GM18861 (cell line): ENCODE results near the gene ALPI.

ENCODE experiments used
- ATAC-seq: cut with Tn5 transposase; IDR thresholded peaks from one replicate; pipeline ENCODE4 v1.9.1; 2021; ENCODE audit not compliant: unreplicated experiment

Gene ALPI

GRCh38 chr2:232459419-232460035 is 3.6 kb downstream of the ALPI start:
- ATAC-seq, result no peak

GRCh38 chr2:232460171-232460570 is 4.2 kb downstream of the ALPI start:
- no peak for ATAC-seq

- ATAC-seq, result no peak
Observed at GRCh38 chr2:232463701-232464543, 8.0 kb downstream of the ALPI start.

GRCh38 chr2:232464544-232464885 is 8.6 kb downstream of the ALPI start:
- no peak for ATAC-seq

GRCh38 chr2:232465061-232465460 is 9.1 kb downstream of the ALPI start:
- ATAC-seq, result no peak

GRCh38 chr2:232466221-232466620 is 10.3 kb downstream of the ALPI start:
- ATAC-seq, result no peak

GRCh38 chr2:232473467-232473890 is 17.5 kb downstream of the ALPI start:
- no peak for ATAC-seq

GRCh38 chr2:232476045-232476444 is 20.1 kb downstream of the ALPI start:
- ATAC-seq, result no peak

GRCh38 chr2:232476791-232477190 is 20.8 kb downstream of the ALPI start:
- no peak for ATAC-seq

GRCh38 chr2:232477751-232478510 is 22.0 kb downstream of the ALPI start:
- ATAC-seq, result no peak

GRCh38 chr2:232478571-232479340 is 22.8 kb downstream of the ALPI start:
- no peak for ATAC-seq

- ATAC-seq, result no peak
Observed at GRCh38 chr2:232479341-232480200, 23.6 kb downstream of the ALPI start.

- ATAC-seq, result no peak
Observed at GRCh38 chr2:232480201-232481190, 24.5 kb downstream of the ALPI start.

- ATAC-seq, result no peak
Observed at GRCh38 chr2:232481322-232482140, 25.6 kb downstream of the ALPI start.

- no peak for ATAC-seq
Observed at GRCh38 chr2:232482301-232483238, 26.6 kb downstream of the ALPI start.

GRCh38 chr2:232483311-232483922 is 27.5 kb downstream of the ALPI start:
- ATAC-seq, result no peak
